CD1c-positive myeloid dendritic cell (primary cell): ENCODE results near the gene KCNN3.

Experiments used
- DNase-seq: peaks from one replicate; pipeline ENCODE4 v3.0.0-alpha.2; 2016; ENCODE audit errors: extremely low spot score

The KCNN3 gene

GRCh38 chr1:154841384-154841783 is 28.7 kb downstream of the KCNN3 start:
- DNase-seq = no peak

DNA sequence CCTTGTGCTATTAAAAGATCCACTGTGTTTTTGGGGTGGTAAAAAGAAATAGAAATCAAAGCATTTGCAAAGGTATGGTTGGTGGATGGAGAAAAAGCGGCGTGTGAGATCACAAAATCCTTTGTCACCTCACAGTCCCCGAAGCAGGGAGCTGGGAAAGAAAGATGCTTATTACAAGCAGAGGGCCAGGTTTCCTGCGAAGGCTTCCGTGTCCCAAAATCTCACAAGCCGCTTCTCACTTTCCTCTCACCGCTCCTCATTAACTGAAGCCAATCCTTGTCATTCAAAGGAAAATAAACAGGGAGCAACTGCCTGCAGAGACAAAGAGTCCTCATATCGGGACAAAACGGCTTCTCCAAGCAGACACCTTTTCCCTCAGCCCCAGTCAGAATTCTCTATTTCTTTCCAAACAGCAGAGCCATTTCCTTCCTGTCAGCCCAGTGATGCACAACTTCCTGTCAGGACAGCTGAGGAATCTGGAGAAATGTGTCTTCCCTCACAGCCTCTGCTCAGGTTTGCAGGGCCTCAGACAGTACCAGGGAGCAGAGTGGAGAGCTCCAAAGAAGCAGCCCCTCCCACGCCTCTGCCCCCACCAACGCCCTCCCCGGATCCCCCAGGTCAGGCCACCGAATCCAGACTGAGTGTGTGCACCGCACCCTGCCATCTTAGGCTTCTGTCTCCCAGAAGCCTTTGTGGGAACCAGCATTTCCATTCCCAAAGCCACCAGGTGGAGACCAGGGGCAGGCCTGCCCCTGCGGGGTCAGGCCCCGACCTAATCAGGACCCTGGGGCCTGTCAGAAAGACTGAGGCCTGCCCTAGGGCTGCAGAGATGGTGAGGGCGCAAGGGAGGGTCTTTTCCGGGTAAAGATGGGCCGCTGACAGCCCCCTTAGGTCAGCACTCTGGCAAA is 29.6 kb downstream of the KCNN3 start:
- no peak for DNase-seq

GRCh38 chr1:154839691-154840090 is 30.4 kb downstream of the KCNN3 start:
- DNase-seq = no peak

DNA sequence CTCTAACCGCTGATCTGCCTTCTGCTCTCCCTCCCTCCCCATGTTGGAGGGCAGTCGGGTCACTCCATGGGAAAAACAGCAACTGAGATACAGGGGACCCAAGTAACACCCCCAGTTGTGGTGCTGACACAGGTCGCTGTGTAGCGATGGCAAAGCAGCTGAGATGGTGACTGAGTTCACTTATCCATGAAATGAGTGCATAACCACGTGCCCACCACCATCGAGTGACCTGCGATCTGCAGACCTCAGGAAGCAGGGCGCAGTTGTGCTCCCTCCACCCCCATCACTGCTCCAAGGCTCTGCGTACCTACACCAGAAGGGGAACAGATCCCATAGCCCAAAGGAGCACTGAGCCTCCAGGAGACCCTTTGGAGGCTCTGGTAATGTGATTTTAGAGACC is 31.1 kb downstream of the KCNN3 start:
- DNase-seq = no peak

DNA sequence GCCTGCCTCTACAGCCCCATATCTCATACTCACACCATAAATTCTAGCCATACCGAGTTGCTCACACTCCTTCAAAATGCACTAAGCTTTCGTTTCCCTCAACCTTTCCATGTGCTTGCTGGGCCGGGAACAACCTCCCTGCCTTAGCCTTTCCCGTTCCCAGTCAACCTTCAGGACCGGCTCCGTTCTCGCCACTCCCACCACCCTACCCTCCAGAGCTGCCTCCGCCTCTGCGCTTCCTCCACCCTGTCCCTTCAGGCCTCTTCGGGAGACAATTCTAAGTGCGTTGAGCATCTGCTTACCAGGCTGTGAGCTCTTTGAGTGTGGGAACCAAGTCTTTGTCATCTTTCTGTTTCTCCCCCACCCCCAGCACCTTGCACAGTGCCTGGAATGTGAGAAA is 31.6 kb downstream of the KCNN3 start:
- no peak for DNase-seq

- no peak for DNase-seq
Measured at GRCh38 chr1:154837672-154838171, 32.4 kb downstream of the KCNN3 start.

- no peak for DNase-seq
Measured at GRCh38 chr1:154837034-154837671, 32.9 kb downstream of the KCNN3 start.

GRCh38 chr1:154835531-154836324 is 34.4 kb downstream of the KCNN3 start:
- DNase-seq = no peak

DNA sequence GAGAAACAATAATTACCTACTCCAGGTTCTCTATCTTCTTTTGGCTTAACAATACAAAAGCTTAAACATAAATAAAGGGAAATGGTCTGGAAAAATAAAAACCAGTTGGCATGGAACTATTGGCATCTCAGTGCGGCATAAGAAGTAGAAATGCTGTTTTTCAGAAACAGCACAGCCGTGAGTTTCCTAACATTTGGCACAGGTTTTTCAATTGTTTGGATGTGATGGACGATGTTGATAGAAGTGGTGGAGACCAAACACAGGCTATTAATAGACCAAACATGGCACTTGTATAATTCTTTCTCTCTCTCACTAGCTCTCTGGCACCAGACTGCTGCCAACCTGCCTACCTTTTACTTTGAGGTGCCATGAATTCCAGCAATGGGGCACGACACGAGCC is 36.2 kb downstream of the KCNN3 start:
- no peak for DNase-seq

DNA sequence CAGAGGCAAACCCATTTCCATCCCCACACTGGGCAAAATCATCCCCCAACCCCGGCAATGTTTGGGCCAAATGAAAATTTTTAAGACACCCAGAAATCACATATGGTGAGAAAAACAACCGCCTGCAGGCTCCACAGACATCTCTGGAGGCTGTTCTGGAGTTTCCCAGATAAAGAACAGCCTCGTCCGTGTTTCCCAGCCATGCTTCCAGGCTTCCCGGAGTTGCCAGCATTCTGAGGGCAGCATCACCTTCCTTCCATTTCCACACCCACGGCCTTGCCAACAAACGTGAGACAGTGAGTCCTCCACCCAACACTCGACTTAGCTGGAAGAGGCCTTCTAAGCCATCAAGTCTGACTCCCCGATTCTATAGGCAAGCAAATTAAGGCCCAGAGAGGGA is 36.9 kb downstream of the KCNN3 start:
- no peak for DNase-seq

DNA sequence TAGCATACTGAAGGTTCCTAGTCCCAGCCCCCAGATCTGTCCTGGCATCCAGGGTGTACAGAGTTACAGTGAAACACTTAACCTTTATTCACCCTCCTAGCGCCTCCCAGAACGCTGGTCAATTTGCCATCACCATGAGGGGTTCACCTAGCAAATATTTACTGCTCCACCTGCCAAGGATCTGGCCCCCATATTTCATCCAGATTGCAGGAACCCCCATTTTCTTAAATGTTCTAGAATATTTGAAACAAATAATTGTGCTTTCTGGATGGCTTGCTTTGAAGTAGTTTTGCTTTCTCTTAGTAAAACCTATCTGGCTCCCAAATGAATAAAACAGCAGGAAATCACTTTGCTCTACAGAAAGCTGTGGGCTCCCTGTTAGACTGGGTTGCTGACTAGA is 37.7 kb downstream of the KCNN3 start:
- no peak for DNase-seq

GRCh38 chr1:154831462-154831861 is 38.6 kb downstream of the KCNN3 start:
- DNase-seq = no peak

DNA sequence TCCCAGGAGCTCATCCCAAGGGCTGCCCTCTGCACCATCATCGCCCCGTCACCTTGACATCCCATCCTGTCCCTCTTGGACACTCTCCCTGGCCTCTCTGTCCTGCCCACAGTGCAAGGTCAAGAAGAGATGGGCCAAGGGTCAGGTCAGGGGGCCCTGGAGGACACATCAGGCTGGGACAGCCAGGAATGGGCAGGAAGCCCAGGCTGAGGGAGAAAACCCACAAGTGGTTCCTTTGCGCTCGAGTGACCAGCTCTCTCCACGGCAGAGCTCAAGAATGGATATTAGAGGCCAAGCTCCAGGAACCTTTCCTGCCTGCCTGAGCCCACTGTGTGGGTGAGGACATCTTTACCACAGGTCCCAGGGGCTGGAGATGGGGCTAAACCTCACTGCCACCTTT is 41.0 kb downstream of the KCNN3 start:
- DNase-seq = no peak

- no peak for DNase-seq
Measured at GRCh38 chr1:154824179-154825000, 45.7 kb downstream of the KCNN3 start.

DNA sequence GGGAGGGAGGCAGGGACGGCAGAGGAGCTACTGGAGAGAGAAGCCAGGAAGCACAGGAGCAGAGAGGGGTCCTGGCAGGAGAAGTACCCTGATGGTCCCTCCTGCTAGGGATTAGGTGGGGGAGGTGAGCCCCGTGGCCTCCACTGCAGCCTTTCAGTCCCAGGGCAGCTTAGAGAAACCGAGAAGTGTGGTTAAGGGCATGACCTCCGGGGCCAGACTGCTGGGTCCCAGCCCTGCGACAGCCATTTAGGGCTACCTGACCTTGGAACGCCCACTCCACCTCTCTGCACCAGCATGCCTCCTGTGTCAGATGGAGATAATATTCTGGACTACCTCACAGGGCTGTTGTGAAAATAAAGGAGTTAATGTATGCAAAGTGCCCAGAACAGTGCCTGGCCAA is 47.4 kb downstream of the KCNN3 start:
- DNase-seq = no peak

DNA sequence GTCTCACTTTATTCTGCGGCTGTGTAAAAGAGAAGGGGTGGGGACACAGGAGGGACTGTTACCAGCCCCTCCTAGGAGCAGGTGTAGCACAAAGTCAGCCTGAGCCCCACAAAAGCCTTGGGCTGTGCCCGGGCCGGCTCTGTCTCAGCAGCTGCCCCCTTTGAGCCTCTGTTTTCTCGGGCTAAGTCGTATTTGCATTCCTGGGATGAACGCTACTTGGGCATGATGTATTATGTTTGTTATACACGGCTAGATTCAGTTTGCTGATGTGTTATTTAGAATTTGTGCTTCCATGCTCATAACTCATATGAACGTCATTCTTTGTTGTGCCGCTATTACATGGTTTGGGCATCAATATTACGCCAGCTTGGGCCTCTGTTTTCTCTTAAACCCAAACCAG is 47.8 kb downstream of the KCNN3 start:
- no peak for DNase-seq

DNA sequence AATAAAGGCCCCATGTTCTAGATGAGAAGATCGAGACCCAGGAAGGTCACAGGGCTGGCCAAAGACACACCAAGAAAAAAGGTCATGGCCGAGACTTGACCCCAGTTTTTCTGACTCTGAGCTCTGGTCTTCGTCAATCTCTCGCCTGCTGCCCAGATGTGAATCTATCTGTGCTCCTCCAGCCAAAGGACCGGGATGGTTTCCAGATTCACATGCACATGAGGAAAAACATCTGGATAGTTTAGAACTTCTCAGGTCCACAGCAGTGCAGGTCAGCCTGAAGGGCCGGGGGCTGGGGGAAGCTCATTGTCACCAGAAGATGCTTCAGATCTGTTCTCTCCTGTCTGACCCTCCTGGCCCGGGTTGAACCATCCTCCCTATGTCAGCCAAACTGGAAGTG is 49.0 kb downstream of the KCNN3 start:
- DNase-seq = no peak

GRCh38 chr1:154820646-154821045 is 49.4 kb downstream of the KCNN3 start:
- no peak for DNase-seq

- DNase-seq = peak; percentile 48
Measured at GRCh38 chr1:154819628-154820590, 50.2 kb downstream of the KCNN3 start.

GRCh38 chr1:154818911-154819310 is 51.2 kb downstream of the KCNN3 start:
- no peak for DNase-seq
